Measurements from ENCODE around the gene MYOZ3. TPM values are rescaled to one million over a fixed set of nuclear protein-coding genes. Genes with fewer than 3 reads are reported as not detected.

MYOZ3 gene
- total and polyA plus RNA-seq, 2 of the 8 experiments (the other 6 are each of a cell fraction or from before 2014, with no cell fraction given): 9.6 to 19.1 TPM

DNA sequence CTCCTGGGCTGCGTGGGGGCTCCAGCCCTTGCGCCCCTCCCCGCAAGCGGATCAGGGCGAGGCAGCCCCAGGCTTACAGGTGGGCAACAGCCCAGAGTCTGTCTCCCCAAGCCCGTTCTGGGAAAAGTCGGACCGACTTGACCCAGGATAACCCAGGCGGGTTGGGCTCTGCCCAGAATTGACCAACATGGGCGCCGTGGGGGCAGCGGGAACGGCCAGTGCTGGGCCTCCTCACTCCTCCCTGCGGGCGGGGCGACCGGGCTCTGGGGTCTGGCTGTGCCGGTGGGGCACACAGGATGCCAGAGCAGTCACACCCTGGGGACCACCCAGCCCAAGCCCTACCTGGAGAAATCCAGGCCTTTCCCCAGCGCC lies 35.9 kb upstream of the MYOZ3 start:
- DNase-seq (ENCODE audit: low read depth in 1 of 2, low spot score in 2 of 2) (no peak), FAIRE-seq (no peak)
- Histone ChIP-seq H3K14ac (ENCODE audit: insufficient read length) (no peak overlapping the region), H3K4me2 (ENCODE audit: insufficient read depth in 1 of 2, low read depth in 2 of 2, low read length in 2 of 2) (peak overlapping the region; percentile 94 to 97), H4K91ac (replicated peaks; ENCODE audit: insufficient read length, low read length) (no peak overlapping the region), H2BK12ac (ENCODE audit: low read depth, low read length) (peak overlapping the region; percentile 39; the same call in 1 of the 2 replicates), H3K56ac (replicated peaks; ENCODE audit: insufficient read length, low read depth, low read length) (no peak overlapping the region), H3K4ac (replicated peaks; ENCODE audit: insufficient read length, low read depth, low read length) (peak overlapping the region; percentile 14), H3K23ac (ENCODE audit: insufficient read length) (no peak overlapping the region), H4K8ac (ENCODE audit: extremely low read depth, insufficient read depth, low read length) (peak overlapping the region; percentile 70; the same call in 1 of the 2 replicates), H2AK5ac (ENCODE audit: low read depth, low read length) (no peak overlapping the region), H4K20me1 (replicated peaks in 1 of 2; ENCODE audit: control insufficient read depth in 1 of 2, insufficient read depth in 2 of 2, low read length in 2 of 2) (no peaks in the 10 kb centered on the region), H3K27ac (ENCODE audit: low read depth, low read length) (no peak overlapping the region), H3K9me3 (ENCODE audit: insufficient read depth in 2 of 2, low read depth in 1 of 2, low read length in 1 of 2) (no peaks in the 10 kb centered on the region), H3K27me3 (replicated peaks in 1 of 4; ENCODE audit: control insufficient read depth in 3 of 4, extremely low read depth in 1 of 4, insufficient read depth in 3 of 4, low read length in 3 of 4) (peaks cover 0 to 25% (median 22%) of the 10 kb centered on the region in 4 experiments; a peak in 5 of 7 replicates), H2BK20ac (ENCODE audit: low read length) (no peak overlapping the region), H3K18ac (ENCODE audit: extremely low read depth, low read length) (peak overlapping the region; percentile 48), H2BK5ac (ENCODE audit: low read depth, low read length) (no peak overlapping the region), H2AFZ (ENCODE audit: low read length) (0 out of 2 replicates have a peak overlapping the region, but pooled peaks have one; percentile 13), H3K36me3 (ENCODE audit: control insufficient read depth in 2 of 4, insufficient read depth in 4 of 4, low read length in 3 of 4) (no peaks in the 10 kb centered on the region), H3K79me2 (ENCODE audit: control insufficient read depth in 1 of 2, insufficient read depth in 2 of 2, low read length in 2 of 2) (no peaks in the 10 kb centered on the region), H4K5ac (ENCODE audit: insufficient read length, low read depth, low read length) (no peak overlapping the region), H3K4me1 (replicated peaks in 1 of 4; ENCODE audit: control insufficient read depth in 3 of 4, insufficient read depth in 4 of 4, low read length in 3 of 4) (peaks cover 3 to 20% (median 11%) of the 10 kb centered on the region in 4 experiments), H2BK120ac (replicated peaks; ENCODE audit: low read depth, low read length) (peak overlapping the region; percentile 40), H2BK15ac (ENCODE audit: low read length) (peak overlapping the region; percentile 29; the same call in 1 of the 2 replicates), H3K23me2 (ENCODE audit: low read depth, low read length) (peaks cover 9% of the 10 kb centered on the region), H3K4me3 (ENCODE audit: extremely low read depth in 1 of 4, insufficient read depth in 2 of 4, low read depth in 3 of 4, low read length in 4 of 4) (peak overlapping the region; percentile 56 to 69 (median 62)), H3K79me1 (ENCODE audit: low read depth, low read length) (no peaks in the 10 kb centered on the region), H3K9ac (replicated peaks in 1 of 4; ENCODE audit: extremely low read depth in 1 of 4, low read depth in 3 of 4, low read length in 3 of 4) (no peak overlapping the region)
- TF ChIP-seq CHD1 (IDR thresholded peaks at IDR 0.05; ENCODE audit: low read depth, low read length) (no peak), E2F6 (IDR thresholded peaks at IDR 0.05) (0 out of 2 replicates have a peak, but pooled peaks have one; percentile 11), RNF2 (IDR thresholded peaks at IDR 0.05; ENCODE audit: borderline replicate concordance, low read depth, low read length, missing control alignments, poor library complexity, severe bottlenecking) (peak; percentile 4), CTCF (IDR thresholded peaks at IDR 0.05; ENCODE audit: control extremely low read depth in 1 of 3, insufficient read depth in 1 of 3, low read depth in 1 of 3, low read length in 3 of 3) (no peak), EGR1 (IDR thresholded peaks at IDR 0.05; ENCODE audit: borderline replicate concordance, low read depth, low read length) (no peak), HDAC6 (IDR thresholded peaks at IDR 0.05; ENCODE audit: low read depth, low read length) (no peak)
- WGBS, 2 experiments (ENCODE audit: extremely low coverage in 1 of 2, insufficient coverage in 1 of 2, insufficient read length in 1 of 2, insufficient replicate concordance in 2 of 2, low coverage in 1 of 2, low lambda C conversion rate in 2 of 2, missing lambda C conversion rate in 1 of 2): 28% methylated on average over 10 of the region's 19 CpGs; no CpG with 5 or more reads in 1 of the 2 experiments
- POLR2A ChIA-PET (ENCODE audit: partially characterized antibody): interaction anchor here (0.6 to 0.8 kb wide), 2 partner anchors 92 to 211 kb away, joined by 3 read pairs; no protein-coding TSS in a partner anchor
- CTCF ChIA-PET (ENCODE audit: partially characterized antibody): interaction anchor here (0.8 to 10.4 kb wide), 5 partner anchors 14 to 176 kb away, joined by 3 to 72 read pairs (median 9); partner anchors contain the start of genes RPS14 and SYNPO
